Mesenteric fat pad (tissue), 1 donor: ENCODE data around the gene NUTM1. TPM values are rescaled to one million over a fixed set of nuclear protein-coding genes. Genes with fewer than 3 reads are reported as not detected.

Experiments
- DNase-seq: peaks from one replicate; pipeline ENCODE4 v3.0.0-alpha.2; 2020; ENCODE audit warnings: low spot score
- long read RNA-seq: library from polyadenylated mRNA; unstranded; transcript quantifications from one replicate; pipeline ENCODE4 v2.0.0, GENCODE V29; 2020
- total RNA-seq: library from RNA; stranded (reverse); fragmentation: NEBNext Ultra II Directional; extraction: Animal tissue kit (Norgen Biotek cat#: 25700); gene quantifications from one replicate; pipeline ENCODE4 v1.2.1, GENCODE V29; 2021
- donor health status: DM: yes; HTN: yes; CAD: no.

Gene NUTM1, protein sequence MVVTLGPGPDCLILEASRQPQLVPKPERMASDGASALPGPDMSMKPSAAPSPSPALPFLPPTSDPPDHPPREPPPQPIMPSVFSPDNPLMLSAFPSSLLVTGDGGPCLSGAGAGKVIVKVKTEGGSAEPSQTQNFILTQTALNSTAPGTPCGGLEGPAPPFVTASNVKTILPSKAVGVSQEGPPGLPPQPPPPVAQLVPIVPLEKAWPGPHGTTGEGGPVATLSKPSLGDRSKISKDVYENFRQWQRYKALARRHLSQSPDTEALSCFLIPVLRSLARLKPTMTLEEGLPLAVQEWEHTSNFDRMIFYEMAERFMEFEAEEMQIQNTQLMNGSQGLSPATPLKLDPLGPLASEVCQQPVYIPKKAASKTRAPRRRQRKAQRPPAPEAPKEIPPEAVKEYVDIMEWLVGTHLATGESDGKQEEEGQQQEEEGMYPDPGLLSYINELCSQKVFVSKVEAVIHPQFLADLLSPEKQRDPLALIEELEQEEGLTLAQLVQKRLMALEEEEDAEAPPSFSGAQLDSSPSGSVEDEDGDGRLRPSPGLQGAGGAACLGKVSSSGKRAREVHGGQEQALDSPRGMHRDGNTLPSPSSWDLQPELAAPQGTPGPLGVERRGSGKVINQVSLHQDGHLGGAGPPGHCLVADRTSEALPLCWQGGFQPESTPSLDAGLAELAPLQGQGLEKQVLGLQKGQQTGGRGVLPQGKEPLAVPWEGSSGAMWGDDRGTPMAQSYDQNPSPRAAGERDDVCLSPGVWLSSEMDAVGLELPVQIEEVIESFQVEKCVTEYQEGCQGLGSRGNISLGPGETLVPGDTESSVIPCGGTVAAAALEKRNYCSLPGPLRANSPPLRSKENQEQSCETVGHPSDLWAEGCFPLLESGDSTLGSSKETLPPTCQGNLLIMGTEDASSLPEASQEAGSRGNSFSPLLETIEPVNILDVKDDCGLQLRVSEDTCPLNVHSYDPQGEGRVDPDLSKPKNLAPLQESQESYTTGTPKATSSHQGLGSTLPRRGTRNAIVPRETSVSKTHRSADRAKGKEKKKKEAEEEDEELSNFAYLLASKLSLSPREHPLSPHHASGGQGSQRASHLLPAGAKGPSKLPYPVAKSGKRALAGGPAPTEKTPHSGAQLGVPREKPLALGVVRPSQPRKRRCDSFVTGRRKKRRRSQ
- not detected for total RNA-seq
- long read RNA-seq = 0 reads

- DNase-seq = peak; percentile 96
These were observed at the start of gene NUTM1, which contains the start of gene NOP10 for GRCh38 chr15:34342737-34343575. NUTM1 (plus strand) TSS chr15:34343315; CDS start chr15:34343697, 382 bp downstream. NOP10 (minus strand) TSS chr15:34343136; CDS start chr15:34343073, 63 bp downstream.

GRCh38 chr15:34297059-34297458 lies 46.1 kb upstream of the NUTM1 start:
- DNase-seq = no peak

DNA sequence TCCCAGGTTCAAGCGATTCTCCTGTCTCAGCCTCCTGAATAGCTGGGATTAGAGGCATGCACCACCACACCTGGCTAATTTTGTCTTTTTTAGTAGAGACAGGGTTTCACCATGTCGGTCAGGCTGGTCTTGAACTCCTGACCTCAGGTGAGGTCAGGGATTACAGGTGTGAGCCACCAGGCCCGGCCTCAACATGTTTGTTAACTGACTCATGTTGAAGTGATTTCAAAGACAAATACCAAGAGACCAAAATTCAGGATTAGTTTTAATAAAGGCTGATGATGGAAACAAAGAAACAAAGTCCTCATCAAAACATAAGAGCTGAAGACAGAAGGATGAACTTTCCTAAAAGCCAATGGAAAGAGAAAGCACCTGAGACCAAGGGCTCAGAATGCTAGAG lies 42.1 kb upstream of the NUTM1 start:
- no peak for DNase-seq

DNA sequence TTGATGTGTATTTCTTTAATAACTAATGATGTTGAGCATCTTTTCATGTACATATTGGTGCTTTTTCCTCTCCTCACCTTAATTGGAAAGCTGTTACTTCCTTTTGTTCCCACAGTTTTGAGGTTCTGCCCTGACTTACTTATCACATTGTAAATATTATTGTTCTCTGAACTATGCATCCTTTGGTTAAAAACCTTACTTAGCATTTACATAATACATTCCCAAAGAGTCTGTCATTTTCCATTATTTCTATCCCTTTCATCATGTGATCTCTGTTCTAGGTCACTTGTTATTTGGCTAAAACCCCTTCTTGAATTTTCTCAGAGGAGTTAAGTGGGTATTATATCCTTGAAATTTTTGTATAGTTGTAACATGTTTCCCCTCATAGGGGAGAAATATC lies 38.5 kb upstream of the NUTM1 start:
- no peak for DNase-seq

DNA sequence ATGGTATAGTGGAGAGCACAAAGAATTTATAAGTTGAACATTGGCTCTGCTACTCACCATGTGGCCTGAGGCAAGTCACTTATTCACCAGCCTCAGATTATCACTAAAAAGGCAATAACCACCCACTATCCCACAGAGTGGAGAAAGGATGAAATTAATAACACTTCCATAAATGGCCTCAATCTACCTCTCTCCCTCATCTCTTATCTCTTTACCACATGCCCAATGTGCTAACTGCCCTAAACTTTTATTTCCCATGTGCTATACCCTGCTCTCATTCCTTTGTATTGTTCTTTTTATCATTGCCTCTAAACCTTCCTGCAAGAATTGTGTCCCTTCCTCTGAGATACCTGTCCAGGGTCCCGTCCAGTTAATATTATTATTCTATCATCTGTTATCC lies 31.6 kb upstream of the NUTM1 start:
- DNase-seq = no peak

GRCh38 chr15:34314491-34315490 lies 28.3 kb upstream of the NUTM1 start:
- no peak for DNase-seq

DNA sequence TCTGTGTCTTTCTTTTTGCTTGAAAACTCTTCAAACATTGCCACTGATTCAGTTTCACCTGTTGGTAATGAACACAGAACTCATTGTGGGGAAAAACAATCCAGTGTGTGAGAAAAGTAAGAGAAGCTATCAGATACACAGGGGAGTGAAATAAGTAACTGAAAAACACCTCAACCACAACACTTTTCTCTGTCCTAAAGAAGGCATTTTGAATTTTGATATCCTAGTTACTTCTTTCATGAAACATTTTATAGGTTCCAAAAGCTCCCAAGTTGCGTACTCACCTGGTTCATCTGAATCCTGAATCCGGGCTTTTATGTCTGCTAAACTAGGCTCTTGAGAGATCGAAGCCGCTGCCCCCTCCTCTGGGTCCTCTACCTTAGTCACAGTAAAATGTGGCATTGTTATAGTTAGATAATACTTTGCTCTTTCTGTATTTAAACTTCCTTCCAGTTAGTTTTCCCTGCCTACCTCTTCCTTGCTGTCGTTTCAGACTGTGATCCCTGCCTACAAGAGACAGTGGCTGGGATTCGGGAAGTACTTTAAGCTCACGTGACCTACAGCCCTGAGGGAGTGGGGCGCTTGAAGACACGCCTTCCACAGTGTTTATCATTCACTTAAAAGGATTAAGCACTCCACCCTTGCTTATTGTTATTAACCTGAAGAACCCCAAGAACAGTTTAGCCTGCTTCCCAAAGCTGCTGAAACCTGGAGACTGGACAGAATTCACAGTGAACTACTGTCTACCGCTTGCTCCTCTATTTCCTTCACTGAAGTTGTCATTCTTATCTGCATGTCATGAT lies 24.6 kb upstream of the NUTM1 start:
- no peak for DNase-seq

DNA sequence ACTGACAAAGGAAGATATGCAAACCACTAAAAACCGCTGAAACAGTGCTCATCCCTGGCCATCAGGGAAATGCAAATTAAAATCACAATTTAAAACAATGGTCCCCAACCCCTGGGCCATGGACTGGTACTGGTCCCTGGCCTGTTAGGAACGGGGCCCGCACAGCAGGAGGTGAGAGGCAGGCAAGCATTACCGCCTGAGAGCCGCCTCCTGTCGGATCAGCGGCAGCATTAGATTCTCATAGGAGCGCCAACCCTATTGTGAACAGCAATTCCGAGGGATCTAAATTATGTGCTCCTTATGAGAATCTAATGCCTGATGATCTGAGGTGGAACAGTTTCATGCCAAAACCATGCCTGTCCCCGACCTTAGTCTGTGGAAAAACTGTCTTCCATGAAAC lies 19.9 kb upstream of the NUTM1 start:
- no peak for DNase-seq

GRCh38 chr15:34324933-34325332 lies 18.2 kb upstream of the NUTM1 start:
- no peak for DNase-seq

- DNase-seq = no peak
These were observed 17.7 kb upstream of the NUTM1 start for GRCh38 chr15:34325368-34325767.

DNA sequence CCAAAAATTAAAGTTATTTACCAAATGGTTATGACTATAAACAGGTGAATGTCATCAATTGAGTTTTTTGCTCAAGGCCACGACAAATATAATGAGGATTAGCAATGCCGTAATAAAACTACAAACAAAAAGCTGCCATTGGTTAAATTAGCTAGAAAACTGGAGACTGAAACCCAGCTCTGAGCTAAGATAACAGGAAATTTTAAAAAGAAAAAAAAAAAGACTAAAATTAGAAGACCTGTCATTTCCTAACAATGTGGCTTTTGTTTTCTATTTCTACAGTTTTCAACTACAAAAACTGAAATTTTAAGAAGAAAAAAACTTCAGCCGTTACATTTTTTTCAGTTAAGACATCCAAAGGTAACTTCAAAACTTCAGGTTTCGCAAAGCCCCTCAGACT lies 15.2 kb upstream of the NUTM1 start:
- DNase-seq = no peak

DNA sequence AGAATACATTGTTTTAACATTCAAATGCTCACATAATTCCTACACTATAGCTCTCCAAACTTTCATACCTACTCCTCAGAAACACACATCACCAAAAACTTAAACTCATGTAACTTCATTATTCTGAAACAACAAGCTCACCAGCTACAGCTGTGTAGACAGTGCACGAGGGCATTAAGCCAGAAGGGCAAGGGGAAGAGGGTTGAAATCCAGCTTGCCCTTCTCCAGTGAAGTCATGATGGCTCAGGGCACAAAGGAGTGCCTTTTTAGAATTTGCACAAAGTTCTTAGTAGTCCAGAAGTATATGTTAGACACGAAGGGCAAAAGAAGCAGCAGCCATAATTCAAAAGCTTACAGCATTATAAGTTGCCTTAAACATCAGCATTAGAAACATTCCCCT lies 14.1 kb upstream of the NUTM1 start:
- no peak for DNase-seq

- DNase-seq = no peak
These were observed 12.8 kb upstream of the NUTM1 start for GRCh38 chr15:34330279-34330678.

DNA sequence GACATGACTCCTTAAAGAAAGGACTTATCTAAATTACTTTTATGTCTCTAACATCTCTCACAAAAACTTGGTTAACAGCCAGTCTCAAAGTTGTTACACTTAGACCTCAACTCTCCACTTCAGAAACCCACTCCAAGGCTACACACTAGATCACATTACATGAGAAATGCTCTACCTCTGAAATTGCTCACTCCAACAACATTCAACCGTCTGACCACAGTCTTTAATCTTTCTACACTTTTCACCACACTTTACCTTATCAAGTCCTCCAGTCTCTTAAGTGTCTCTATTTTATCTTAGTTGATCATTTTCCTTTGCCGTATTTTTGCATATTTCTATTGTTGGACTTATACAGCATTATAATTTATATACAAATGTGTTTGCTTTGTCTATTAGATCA lies 11.3 kb upstream of the NUTM1 start:
- no peak for DNase-seq

DNA sequence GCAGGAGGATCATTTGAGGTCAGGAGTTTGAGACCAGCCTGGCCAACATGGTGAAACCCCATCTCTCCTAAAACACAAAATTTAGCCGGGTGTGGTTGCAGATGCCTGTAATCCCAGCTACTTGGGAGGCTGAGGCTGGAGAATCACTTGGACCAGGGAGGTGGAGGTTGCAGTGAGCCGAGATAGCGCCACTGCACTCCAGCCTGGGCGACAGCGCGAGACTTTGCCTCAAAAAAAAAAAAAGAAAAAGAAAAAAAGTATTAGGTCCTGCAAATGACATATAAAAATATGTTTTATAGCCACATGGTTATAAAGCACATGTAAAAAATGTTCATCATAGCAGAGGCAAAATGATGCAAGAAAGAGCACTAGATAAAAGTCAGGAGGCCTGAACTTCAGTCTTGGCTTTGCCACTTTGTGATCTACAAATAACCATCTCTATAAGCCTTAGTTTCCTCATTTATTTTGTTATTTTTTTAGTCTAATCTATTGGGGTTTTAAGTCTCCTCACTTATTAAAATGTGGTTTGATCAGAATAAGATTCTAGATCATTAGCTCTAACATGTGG lies 10.5 kb upstream of the NUTM1 start:
- DNase-seq = no peak

DNA sequence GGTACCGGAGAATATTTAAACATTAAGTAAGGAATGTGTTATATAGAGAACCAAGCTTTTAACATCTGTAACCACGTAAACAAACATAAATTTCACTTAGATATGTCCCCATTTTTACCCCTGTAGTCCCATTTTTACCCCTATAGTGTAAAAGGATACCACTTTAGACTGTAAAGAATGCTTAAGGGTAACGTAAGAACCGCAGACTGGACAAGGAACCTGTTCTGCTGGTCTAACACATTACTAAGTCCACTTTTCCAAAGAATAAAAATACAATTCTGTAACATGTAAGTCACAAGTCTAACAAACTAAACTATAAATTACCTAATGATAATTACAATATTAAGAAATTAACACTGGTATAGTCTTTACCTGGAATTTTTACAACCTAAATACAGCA lies 8.4 kb upstream of the NUTM1 start:
- no peak for DNase-seq

GRCh38 chr15:34335176-34336032 lies 7.7 kb upstream of the NUTM1 start:
- DNase-seq = no peak
